Measurements from ENCODE around the gene KCTD10.
A peak's percentile ranks its signal among the peaks of the same experiment; 100 is the strongest.

KCTD10 gene

GRCh38 chr12:109477185-109477962, at the start of gene KCTD10, which contains the start of gene UBE3B:
Gene KCTD10, minus strand, starts transcription at chr12:109477300. Its CDS starts 38 bp downstream, at chr12:109477262.
Gene UBE3B, plus strand, starts transcription at chr12:109477634. Its CDS starts 5,918 bp downstream, at chr12:109483552.
- DNase-seq: peak; percentile 76

GRCh38 chr12:109525279-109525585, 48.1 kb upstream of the KCTD10 start:
- no peak for DNase-seq

GRCh38 chr12:109524466-109525278, 47.6 kb upstream of the KCTD10 start:
- no peak for DNase-seq

- DNase-seq: peak; percentile 16
Measured at GRCh38 chr12:109523504-109523903, 46.4 kb upstream of the KCTD10 start.

- peak; percentile 53 for DNase-seq
Measured at GRCh38 chr12:109523071-109523470, 46.0 kb upstream of the KCTD10 start.

GRCh38 chr12:109521831-109522230, 44.7 kb upstream of the KCTD10 start:
- no peak for DNase-seq

GRCh38 chr12:109519787-109520186, 42.7 kb upstream of the KCTD10 start:
- no peak for DNase-seq

GRCh38 chr12:109518820-109519665, 41.9 kb upstream of the KCTD10 start:
- peak; percentile 56 for DNase-seq

- no peak for DNase-seq
Measured at GRCh38 chr12:109517619-109518018, 40.5 kb upstream of the KCTD10 start.

- no peak for DNase-seq
Measured at GRCh38 chr12:109513977-109514376, 36.9 kb upstream of the KCTD10 start.

GRCh38 chr12:109513051-109513450, 36.0 kb upstream of the KCTD10 start:
- DNase-seq: no peak

- no peak for DNase-seq
Measured at GRCh38 chr12:109512608-109513007, 35.5 kb upstream of the KCTD10 start.

GRCh38 chr12:109510196-109510595, 33.1 kb upstream of the KCTD10 start:
- peak; percentile 93 for DNase-seq

- DNase-seq: peak; percentile 63
Measured at GRCh38 chr12:109504068-109504467, 27.0 kb upstream of the KCTD10 start.

- DNase-seq: no peak
Measured at GRCh38 chr12:109503611-109504010, 26.5 kb upstream of the KCTD10 start.

- DNase-seq: no peak
Measured at GRCh38 chr12:109502332-109502731, 25.2 kb upstream of the KCTD10 start.

- no peak for DNase-seq
Measured at GRCh38 chr12:109501299-109501698, 24.2 kb upstream of the KCTD10 start.

GRCh38 chr12:109500406-109501185, 23.5 kb upstream of the KCTD10 start:
- DNase-seq: no peak

- no peak for DNase-seq
Measured at GRCh38 chr12:109497675-109498074, 20.6 kb upstream of the KCTD10 start.

GRCh38 chr12:109496306-109496705, 19.2 kb upstream of the KCTD10 start:
- no peak for DNase-seq

- DNase-seq: no peak
Measured at GRCh38 chr12:109495012-109495411, 17.9 kb upstream of the KCTD10 start.

GRCh38 chr12:109494348-109494881, 17.3 kb upstream of the KCTD10 start:
- no peak for DNase-seq
